HG03571 (cell line): ENCODE results near the gene KLK7.
"Not testable (repeated sequence)": the region's sequence is repeated elsewhere in the genome, so short reads cannot be mapped to it uniquely, and the experiment has no call there.

Experiments used
- ATAC-seq: cut with Tn5 transposase; IDR thresholded peaks from one replicate; pipeline ENCODE4 v1.9.1; 2021; ENCODE audit not compliant: unreplicated experiment

The KLK7 gene

DNA sequence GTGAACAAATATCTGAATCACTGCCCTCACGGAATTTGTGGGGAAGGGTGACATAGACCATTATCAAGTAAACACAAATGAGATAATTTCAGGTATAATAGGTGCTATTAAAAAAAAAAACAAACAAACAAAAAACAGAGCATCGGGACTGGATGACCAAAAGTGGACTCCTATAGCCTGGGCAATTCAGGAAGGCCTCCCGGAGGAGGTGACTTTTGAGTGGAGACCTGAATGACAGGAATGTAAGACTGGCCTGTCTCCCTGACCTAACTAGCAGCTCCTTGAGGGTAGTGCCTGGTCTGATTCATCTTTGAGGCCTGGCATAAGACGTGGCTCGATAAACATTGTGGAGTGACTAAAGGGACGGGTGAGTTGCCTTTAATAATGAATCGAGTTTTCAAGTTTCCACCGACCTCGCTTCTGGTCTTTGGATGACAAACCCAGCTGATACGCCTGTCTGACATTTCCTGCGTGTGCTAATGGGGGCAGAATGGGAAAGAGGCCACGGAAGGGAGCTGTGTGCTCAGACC lies 29.0 kb upstream of the KLK7 start:
- no peak for ATAC-seq

DNA sequence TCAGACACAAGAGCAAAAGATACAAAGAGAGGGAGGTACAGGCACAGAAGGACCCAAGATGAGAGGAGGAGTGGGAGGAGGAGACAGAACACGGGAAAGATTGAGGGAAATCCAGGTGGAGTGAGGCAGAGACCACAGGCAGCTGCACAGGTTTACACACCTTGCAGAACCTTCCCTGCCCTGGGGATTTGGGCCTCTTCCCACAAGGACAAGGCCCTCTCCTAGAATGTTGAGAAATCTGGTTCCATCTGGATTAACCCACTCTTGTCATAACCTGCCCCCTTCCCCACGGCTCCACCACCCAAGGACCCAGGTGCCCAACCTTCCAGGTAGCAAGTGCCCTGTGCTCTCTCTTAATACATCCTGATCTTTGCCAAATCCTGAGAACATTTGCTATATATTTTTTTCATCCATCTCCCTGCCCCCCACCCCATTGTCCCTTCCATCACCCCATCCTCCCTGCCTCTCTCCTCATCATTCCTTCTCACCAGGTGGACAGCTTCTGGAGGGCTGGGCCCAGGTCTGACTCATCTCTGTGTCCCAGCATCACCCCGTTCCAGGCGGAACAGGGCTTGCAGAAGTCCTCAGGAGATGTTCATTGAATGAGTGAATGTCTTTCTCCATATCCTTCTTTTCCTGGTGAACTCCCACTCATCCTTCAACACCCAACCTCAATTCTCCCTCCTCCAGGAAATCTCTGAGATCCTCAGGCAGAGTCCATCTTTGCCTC lies 26.5 kb upstream of the KLK7 start:
- no peak for ATAC-seq

DNA sequence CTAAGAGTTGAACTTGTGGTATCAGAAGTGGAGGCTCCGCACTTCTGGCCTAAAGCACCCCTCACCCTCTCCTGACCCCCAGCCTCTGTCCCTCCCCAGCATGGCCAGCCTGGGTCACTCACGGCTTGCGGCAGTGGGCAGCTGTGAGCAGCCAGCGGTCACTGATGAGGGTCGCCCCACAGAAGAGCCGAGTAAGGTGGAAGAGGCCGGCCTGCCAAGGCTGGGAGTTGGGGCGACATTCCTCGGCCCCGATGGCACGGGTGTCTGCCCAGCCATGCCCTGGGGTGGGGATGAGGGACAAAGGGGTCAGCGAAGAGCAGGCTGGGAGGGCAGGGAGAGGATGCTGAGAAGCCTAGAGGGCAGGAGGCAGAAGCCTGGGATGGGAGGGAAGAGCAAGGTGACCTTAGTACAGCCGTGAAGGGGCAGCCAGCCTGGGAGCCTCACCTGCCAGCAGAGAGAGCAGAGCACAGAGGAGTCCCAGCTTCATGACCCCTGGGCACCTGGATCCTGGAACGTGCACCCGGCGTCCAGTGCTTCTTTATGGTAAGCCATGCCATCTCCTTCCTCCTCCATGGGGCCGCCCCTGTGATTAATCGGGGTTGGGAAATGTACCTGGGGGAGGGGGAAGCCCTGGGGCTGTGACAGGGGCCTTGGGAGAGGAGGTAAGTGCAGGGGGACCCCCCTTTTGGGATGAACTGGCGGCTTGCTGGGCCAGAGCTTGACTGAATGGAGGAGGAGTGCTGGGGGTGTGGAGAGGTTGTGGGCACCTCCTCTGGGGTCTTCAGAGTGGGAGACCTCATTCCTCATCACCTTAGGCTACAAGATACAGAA lies 25.6 kb upstream of the KLK7 start:
- no peak for ATAC-seq

- no peak for ATAC-seq
Measured at GRCh38 chr19:51007488-51007887, 23.8 kb upstream of the KLK7 start.

DNA sequence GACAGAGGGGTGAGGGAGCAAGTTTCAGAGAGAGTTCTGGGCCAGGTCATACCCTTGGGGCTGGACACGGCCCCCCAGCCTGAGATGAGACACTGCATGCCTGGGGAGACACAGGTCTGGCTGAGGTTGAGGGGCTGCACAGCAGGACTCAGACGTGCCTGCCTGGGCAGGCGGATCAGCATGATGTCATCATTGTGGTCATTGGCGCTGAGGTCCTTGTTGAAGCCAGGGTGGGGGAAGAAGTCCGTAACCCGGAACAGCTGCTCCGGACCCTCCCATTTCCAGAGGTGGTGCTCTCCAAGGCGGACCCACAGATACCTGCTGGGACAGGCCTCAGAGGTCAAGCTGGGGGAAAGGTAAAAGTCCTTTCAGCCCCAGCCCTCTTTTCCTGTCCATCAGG lies 22.7 kb upstream of the KLK7 start:
- no peak for ATAC-seq

GRCh38 chr19:51005248-51005647 lies 21.5 kb upstream of the KLK7 start:
- ATAC-seq, result no peak

- ATAC-seq, result no peak
Measured at GRCh38 chr19:51003316-51003715, 19.6 kb upstream of the KLK7 start.

- ATAC-seq, result no peak
Measured at GRCh38 chr19:51002542-51003311, 19.0 kb upstream of the KLK7 start.

GRCh38 chr19:51002089-51002532 lies 18.4 kb upstream of the KLK7 start:
- ATAC-seq, result no peak

DNA sequence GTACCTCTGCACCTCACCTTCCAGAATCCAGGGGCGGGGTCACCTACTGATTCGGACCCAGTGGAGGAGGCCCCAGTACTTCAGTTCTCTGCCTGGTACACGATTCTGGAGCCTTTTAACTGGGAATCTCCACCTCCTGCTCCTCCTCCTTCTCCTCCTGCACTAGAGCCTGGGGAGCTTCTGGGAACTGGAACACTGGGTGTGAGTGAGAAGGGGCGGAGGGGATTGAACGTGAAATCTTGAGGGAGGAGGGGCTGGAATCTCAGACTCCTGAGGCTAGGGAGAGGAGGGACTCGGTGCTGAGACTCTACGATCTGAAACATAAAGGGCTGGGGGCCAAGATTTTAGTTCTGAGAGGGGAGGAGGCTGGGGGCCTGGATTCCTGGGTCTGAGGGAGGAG lies 17.8 kb upstream of the KLK7 start, which contains the start of gene KLK8:
KLK8 (minus strand) TSS at position 90 of the 400 bp plus-strand sequence. CDS start 437 bp downstream, outside the sequence.
- no peak for ATAC-seq

- no peak for ATAC-seq
Measured at GRCh38 chr19:51000981-51001380, 17.3 kb upstream of the KLK7 start.

DNA sequence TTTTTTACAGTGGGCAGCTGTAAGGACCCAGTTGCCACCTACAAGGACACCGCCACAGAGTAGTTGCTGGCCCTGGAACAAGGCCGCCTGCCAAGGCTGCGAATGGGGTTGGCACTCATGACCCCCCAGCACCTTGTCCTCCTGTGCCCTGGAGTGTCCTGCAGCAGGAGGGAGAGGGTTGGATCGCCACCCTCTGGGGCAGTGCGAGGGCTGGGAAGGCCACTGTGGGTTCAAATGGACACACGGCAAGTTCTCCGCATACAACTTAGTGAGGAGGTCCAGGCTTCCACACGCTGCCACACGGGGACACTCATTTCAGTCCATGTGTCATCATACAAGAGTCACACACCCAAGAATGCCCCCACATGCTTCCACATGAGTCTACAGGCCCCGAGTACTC lies 16.7 kb upstream of the KLK7 start:
- ATAC-seq, result no peak

DNA sequence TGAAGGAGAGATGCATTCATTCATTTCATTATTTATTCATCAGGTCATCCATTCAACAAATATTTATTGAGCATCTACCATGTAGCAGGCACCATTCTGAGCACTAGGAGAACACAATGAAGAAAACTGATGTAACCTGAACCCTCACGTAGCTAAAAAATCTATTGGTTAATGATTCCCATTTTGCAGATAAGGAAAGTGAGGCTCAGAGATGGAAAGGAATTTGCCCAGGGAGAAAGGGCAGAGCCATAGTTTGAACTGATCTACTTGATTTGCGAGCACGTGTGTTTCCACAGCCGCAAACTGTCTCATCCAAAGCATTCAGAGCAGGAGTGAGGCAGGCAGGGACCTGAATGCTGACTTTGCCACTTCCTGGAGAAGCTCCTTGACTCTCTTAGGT lies 15.0 kb upstream of the KLK7 start:
- ATAC-seq, result no peak

GRCh38 chr19:50998061-50998460 lies 14.3 kb upstream of the KLK7 start:
- no peak for ATAC-seq

GRCh38 chr19:50994129-50994528 lies 10.4 kb upstream of the KLK7 start:
- no peak for ATAC-seq

DNA sequence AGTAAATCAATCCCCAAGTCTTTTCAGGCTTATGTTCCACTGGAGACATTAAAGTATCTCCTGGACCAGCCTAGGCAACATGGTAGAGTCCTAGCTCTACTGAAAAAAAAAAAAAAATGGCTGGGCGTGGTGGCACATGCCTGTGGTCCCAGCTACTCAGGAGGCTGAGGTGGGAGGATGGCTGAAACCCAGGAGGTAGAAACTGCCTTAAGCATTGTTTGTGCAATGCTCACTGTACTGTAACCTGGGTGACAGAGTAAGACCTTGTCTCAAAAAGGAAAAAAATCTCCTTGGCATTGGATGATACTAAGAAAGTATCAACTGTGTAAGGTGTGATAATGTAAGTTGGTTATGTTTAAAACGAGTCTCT lies 8.9 kb upstream of the KLK7 start:
- no peak for ATAC-seq

GRCh38 chr19:50984416-50984815 lies 699 bp upstream of the KLK7 start:
- not testable (repeated sequence) for ATAC-seq

- no peak for ATAC-seq
Measured at GRCh38 chr19:50982186-50982585, 1.5 kb downstream of the KLK7 start.

DNA sequence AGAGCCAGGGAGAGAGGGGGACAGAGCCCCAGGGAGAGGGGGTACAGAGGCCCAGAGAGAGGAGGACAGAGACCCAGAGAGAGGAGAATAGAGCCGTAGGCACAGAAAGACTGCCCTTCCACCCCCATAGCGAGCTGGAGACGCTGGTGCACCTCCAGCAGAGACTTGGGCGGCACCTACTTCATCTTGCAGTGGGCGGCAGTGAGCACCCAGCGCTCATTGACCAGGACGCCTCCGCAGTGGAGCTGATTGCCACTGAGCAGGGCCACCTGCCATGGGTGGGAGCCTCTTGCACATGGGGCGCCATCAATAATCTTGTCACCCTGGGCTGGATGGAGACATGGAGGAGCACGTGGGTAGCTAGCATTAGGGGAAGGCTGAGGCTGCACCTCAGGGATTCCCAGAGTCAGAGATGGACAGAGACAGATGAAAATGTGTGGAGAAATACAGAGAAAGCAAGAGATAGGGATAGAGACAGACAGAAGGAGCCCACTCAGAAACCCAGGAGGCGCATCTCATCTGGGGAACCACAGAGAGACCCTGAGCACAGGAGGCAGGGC lies 2.0 kb downstream of the KLK7 start:
- no peak for ATAC-seq

GRCh38 chr19:50980208-50980607 lies 3.5 kb downstream of the KLK7 start:
- no peak for ATAC-seq

- ATAC-seq, result no peak
Measured at GRCh38 chr19:50979758-50980157, 4.0 kb downstream of the KLK7 start.
